HG03442 (cell line): ENCODE measurements around the gene FAM234A.
"Not testable (repeated sequence)": the region's sequence is repeated elsewhere in the genome, so short reads cannot be mapped to it uniquely, and the experiment has no call there.

ENCODE experiments used
- ATAC-seq: cut with Tn5 transposase; IDR thresholded peaks from one replicate; pipeline ENCODE4 v1.9.1; 2021; ENCODE audit warnings: mild to moderate bottlenecking, moderate library complexity; ENCODE audit not compliant: unreplicated experiment

FAM234A gene, protein sequence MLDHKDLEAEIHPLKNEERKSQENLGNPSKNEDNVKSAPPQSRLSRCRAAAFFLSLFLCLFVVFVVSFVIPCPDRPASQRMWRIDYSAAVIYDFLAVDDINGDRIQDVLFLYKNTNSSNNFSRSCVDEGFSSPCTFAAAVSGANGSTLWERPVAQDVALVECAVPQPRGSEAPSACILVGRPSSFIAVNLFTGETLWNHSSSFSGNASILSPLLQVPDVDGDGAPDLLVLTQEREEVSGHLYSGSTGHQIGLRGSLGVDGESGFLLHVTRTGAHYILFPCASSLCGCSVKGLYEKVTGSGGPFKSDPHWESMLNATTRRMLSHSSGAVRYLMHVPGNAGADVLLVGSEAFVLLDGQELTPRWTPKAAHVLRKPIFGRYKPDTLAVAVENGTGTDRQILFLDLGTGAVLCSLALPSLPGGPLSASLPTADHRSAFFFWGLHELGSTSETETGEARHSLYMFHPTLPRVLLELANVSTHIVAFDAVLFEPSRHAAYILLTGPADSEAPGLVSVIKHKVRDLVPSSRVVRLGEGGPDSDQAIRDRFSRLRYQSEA

DNA sequence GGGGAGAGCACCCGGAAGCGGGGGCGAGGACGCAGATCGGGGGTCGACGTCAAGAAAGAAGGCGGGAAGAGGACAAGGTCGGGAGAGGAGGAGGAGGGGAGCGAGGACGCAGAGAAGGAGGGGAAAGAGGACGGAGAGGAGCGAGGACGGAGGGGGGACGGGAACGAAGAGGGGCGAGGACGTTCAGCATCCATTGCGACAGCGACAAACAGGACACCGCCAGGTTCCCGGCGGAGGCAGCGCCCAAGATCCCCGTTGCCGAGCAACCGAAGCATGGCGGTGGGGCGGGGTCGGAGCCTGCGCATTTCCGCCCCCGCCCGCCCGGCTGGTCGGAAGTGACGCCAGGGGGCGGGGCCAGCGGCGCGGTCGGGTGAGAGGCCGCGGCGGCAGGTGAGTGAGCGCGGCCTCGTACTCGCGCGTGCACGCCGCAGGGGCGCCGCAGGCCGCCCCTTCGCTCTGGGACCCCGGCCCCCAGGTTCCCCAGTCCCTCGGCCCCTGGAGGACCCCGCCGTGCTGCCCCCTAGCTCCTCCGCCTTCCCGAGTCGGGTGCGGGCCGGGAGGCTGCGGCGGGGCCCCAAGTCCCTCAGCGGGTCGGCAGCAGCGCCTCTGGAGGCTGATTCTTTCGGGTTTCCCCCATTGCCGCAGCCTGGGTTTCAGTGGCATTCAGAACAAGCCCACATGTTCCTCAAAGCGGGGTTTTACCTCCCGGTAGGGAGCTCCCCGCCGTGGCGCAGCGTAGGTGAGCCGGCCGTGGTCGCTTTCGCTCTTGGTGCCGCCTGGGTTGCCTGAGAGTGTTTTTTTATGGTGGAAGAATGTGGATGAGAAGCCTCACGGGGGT, at the start of gene FAM234A:
FAM234A (plus strand) TSS at position 354 of the 838 bp plus-strand sequence. CDS start 19,593 bp downstream, outside the sequence.
- peak; percentile 77 for ATAC-seq

DNA sequence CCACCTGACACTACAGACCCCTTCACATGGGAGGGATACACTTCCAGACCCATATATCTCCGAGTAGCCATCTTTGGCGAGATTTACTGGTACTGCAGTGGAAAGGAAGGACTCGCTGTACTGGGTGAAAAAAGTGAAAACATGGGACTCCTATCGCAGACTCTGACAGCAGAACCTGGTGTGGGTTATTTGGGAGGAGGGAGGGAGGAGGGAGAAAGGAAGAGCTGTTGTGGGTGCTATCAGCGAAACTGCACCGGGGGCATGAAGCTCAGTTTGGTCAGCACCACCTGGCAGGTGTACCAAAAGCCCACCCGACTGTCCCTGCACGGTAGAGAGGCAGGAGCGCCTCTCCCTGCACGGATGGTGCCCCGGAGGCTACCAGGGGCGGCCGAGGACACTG, 49.4 kb upstream of the FAM234A start:
- ATAC-seq = no peak

DNA sequence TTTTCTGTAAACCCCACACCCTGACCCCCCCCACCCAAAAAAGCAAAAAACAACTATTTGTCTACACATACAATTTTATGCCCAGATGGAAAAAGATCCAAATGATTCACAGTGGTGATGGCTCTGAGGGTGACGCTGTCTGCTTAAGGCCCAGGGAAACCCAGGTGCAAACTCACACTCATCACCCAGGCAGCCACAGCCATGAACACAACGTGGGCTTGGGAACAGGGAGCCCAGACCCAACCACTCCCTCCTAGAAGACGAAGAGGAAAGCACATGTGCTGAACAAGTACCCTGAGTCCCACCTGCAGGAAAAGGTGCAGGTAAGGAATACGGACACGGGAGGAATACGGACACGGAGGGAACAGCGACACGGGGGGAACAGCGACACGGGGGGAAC, 48.9 kb upstream of the FAM234A start:
- ATAC-seq = no peak

DNA sequence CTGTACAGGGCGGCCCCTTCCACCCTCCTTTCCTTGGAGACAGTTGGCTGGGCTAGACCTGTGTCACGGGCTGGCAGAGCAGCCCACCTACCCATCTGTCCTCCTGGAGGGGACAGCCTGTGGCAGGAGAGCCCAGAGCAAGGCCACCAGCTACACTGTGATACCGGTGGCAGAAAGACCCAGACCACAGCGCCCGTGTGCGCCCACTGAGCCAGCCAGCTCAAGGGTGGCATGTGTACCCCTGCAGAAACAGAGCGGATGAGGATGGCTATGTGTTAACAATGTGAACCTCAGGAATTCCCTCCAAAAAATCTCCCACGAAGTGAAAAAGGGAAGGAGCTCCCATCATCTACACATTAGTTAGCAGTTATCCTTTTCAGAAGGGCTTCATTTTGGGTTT, 47.3 kb upstream of the FAM234A start:
- no peak for ATAC-seq

DNA sequence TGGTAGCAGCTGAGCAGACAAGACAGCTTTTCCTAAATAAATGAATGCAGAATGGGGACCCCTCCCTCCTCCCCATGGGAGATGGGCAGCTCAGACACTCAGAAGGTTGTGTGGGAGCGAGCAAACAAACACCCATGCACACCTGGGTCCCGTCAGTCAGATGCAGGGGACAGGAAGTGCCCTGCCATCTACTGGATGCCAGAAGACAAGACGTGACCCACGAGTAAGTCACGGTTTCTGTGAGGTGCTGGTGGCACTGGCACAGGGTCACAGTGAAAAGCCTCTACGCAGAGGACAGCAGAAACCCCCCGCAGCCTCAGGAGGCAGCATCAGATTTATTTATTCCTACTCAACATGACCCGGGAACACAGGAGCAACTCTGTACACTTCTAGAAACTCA, 45.9 kb upstream of the FAM234A start:
- ATAC-seq = no peak

DNA sequence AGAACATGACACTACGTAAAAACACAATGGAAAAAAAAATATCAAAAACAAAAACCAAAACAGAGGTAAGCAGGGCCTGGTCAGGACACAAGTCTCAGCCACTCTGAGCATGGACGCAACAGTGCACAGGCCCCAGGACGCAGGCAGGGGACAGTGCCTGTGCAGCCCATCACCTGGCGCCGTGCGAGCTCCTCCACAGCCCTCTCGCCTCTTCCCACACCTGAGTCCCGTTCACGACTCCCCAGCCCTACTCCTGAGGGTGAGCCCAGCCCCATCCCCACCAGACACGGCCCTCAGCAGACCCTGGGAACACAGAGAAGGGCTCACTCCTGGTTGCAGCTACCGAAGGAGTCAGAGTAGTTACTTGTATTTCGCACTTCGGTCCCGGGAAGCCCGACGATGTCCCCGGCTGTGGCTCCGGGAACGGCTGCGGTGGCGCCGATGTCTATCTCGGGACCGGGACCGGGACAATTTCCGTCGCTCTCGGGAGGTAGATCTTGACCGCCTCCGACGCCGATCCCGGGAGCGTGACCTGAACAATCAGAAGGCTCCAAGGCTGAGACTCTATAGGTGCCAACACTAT, 44.9 kb upstream of the FAM234A start:
- ATAC-seq = no peak

DNA sequence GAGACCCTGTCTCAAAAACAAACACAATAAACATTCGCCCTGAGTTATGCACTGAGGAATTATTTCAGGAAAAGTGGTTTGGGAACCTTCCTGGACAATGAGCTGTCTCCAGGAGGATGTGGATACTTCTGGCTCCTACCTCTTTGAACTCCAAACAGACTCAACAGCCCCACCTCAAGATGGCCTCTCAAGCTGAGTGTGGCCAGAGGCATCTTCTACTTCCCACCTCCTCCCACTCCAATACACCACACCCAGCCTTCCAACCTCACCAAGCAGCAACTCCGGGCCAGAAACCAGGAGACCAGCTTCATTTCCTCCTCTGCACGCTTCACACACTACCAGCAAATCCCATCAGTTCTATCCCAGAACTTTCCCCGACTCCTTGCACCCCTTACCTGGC, 42.8 kb upstream of the FAM234A start:
- ATAC-seq = no peak

DNA sequence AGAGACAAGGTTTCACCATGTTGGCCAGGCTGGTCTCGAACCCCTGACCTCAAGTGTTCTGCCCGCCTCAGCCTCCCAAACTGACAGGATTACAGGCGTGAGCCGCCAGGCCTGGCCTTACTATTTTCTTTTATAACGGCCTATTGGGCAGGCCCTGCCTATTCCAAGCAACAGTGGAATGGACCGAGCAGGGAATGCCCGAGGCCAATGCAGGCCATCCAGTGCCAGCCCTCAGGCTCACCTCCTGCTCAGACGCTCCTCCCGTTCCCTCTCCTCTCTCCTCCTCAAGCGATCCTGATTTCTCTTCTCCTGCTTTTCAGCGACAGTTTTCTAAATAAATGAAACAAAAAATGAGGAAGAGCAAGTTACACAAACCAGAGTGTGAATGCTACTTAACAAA, 41.9 kb upstream of the FAM234A start:
- ATAC-seq = no peak

DNA sequence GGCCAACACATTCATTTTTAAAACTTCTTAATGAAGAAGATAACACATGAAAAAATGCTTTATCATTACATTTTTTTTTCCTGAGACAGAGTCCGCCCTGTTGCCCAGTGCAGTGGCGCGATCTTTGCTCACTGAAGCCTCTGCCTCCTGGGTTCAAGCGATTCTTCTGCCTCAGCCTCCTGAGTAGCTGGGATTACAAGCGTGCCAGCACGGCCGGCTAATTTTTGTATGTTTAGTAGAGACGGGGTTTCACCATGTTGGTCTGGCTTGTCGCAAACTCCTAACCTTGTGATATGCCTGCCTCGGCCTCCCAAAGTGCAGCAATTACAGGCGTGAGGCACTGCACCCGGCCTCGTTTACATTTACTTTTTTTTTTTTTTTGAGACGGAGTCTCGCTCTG, 41.2 kb upstream of the FAM234A start:
- ATAC-seq = no peak

DNA sequence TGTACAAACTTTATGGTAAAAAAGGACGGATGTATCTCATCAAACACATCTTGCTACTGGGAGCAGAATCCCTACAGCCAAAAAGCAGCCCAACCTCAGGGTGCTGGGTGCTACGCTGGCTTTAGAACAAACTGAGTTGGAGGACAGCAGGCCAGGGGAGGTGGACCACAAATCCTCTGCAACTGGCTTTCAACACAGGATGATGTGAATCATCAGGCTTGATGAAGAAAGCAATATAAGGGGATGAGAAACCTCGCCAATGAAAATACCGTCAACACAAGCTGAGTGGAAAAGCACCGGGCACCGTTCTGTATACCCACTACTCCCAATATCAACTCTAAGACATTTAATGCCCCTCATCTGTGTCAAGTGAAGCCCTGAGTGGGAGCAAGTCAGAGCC, 40.1 kb upstream of the FAM234A start:
- no peak for ATAC-seq

DNA sequence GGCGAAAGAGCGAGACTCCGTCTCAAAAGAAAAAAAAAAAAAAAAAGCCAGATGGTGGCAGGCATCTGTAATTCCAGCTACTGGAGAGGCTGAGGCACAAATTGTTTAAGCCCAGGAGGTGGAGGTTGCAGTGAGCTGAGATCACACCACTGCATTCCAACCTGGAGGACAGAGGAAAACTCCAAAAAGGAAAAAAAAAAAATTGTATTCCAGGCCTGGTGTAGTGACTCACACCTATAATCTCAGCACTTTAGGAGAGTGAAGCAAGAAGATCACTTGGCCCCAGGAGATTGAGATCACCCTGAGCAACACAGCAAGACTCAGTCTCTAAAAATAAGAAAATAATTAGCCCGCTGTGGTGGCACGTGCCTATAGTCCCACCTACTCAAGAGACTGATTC, 34.2 kb upstream of the FAM234A start:
- no peak for ATAC-seq

DNA sequence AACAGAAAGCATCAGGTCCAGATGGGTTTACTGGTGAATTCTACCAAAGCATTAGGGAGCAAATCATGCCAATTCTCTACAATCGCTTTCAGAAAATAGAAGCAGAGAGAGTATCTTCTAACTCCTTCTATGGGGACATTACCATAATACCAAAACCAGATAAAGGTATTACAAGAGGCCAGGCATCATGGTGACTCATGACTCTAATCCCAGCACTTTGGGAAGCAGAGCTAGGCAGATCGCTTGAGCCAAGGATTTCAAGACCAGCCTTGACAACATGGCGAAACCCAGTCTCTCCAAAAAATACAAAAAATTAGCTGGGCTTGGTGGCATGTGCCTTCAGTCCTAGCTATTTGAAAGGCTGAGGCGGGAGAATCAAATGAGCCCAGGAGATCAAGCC, 31.4 kb upstream of the FAM234A start:
- ATAC-seq = no peak

DNA sequence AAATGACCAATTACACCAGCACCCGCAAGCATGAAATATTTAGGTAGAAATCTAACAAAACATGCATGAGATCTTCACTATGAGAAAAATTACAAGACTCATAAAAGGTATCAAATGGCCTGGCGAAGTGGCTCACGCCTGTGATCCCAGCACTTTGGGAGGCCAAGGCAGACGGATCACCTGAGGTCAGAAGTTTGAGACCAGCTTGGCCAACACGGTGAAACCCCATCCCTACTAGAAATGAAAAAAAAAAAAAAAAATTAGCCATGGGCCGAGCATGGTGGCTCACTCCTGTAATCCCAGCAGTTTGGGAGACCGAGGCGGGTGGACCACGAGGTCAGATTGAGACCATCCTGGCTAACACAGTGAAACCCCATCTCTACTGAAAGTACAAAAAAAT, 30.6 kb upstream of the FAM234A start:
- not testable (repeated sequence) for ATAC-seq

DNA sequence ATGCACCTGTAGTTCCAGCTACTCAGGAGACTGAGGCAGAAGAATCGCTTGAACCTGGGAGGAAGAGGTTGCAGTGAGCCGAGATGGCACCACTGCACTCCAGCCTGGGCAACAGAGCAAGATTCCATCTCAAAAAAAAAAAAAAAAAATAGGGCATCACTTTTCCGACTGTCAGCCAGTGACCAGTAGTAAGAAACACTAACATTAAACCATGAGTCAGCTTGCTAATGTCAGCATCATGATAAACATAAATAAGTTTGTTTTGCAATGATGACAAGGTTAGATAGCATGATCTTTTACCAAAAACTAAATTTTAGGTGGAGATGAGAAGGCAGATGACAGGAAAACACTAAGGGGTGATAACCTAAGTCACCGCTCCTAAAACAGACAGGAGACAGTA, 25.3 kb upstream of the FAM234A start:
- ATAC-seq = not testable (repeated sequence)

DNA sequence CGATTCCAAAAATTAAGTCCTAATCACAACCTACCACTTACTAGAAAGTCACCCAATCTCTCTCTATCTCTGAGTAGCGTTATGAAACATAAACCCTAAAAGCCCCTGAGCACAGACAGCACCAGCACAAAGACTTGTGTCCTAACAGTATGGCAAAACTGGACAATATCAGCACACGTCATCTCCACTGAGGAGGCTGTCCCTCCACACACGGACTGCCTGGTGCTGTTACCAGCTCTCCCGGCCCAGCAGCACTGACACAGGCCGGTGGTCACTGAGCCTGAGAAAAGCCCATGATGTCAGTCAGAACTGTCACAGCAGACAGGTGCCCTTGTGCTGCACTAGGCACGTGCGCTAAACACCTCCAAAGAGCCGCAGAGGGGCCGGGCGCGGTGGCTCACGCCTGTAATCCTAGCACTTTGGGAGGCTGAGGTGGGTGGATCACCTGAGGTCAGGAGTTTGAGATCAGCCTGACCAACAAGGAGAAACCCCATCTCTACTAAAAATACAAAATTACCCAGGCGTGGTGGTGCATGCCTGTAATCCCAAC, 22.9 kb upstream of the FAM234A start:
- ATAC-seq = not testable (repeated sequence)

DNA sequence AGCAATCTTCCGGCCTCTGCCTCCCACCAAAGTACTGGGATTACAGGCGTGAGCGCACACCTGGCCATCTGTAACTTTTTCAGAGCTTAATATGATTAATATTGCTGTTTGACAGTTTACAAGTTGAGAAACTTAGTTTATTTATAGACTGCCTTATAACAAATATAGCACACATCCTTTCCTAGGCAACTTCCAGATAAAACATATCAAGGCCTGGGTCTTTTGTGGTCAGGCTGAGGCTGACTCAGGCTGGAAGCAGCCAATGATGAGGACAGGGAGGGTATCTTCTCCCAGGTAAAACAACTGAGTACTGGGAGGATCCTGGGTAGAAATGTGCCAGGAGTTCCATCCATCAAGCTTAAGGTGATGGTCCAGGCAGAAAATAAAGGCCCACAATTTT, 21.6 kb upstream of the FAM234A start:
- ATAC-seq = no peak

DNA sequence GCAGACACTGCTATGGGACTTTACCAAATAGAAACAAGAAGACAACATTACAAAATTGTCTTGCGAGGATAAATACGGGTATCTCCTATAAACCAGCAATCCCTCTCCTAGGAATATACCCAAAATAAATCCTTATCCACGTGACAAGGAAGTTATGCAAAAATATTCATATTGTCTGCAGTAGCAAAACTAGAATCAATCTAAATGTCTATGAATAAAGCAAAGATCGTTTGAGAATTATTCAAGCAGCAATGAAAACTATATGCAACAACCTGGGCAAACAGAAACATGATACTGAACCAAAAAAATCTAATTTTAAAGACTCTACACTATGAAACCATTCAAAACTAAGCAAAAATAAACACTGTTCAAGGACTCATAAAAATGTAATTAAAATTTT, 14.6 kb upstream of the FAM234A start:
- ATAC-seq = no peak

DNA sequence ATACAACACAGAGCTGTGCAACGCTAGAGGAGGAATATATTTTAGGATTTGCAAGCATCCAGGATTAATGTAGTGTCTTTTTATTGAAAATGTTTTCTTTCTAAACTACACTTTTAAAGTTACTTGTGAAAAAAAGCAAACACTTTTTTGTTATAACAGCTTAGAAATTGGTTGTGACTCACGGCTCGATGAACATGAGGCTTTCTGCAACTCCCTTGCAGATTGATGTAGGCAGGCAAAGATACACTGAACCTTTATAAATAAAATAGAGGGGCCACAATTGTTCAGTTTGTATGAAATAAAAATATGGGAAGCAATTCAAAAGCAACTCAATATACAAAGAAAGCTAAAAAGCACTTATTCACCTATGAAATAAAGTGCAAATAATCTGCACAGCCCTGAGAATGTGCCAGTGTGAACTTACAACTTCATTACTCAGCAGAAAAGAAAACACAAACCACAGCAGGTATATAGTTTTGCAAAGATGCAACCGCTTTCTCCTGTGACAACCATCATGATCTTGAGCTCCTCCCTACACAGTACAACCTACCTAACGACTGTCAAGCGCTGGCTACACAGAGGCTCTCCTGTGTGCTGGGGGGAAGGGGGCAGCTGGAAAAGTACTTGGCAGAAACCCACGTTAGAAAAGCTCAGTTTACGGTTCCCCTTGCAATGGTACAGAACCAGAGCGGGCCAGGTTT, 6.3 kb upstream of the FAM234A start:
- no peak for ATAC-seq

DNA sequence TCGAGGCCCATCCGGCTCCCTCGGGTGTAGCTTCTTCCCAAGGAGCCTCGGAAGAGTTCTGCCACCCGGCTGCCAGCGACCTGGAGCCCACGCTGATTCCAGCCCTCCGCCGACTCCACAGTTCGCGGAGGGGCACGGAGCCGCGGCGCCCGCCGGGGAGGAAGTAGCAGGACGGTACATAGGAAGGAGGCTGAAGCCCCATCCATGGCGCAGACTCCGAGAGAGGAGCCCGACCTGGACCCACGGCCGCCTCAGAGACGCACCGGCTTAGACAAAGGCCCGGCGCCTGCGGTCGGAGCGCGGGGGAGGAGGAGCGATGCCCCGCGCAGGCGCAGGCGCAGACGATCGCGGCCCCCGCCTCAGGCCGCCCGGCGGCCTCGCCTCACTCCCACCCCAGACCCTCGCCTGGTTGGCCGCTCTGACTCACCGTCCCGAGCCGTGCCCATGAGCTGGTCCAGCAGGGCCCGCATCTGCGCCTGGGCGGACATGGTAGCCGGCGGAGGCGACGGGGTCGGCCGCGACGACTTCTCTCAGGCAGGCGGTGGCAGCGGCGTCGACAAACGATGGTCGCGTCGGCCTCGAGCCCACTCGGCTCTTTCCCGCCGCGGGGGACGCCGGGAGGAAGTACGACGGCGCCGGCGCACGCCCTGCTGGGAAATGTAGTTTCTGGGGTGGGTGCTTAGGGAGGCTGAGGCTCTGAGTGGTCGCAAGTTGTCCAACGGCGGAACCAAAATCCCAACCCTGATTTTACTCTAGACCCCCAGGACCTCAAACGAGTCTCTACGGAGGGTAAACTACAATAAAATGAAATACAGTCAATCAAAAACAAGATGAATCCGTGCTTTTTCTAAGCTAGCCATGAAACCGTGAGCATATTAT, 5.5 kb upstream of the FAM234A start, which contains the start of gene LUC7L:
LUC7L (minus strand) TSS at position 598 of the 879 bp plus-strand sequence; CDS start at position 488, 110 bp downstream.
- peak; percentile 81 for ATAC-seq
